ENCODE results near the gene C19orf73.

The C19orf73 gene

GRCh38 chr19:49120868-49121267 lies 1.9 kb upstream of the C19orf73 start:
- no peak for DNase-seq

GRCh38 chr19:49120325-49120683 lies 1.4 kb upstream of the C19orf73 start:
- DNase-seq = no peak

- no peak for DNase-seq
These were observed 725 bp upstream of the C19orf73 start, which contains the start of gene PPFIA3 for GRCh38 chr19:49119411-49120324. Gene PPFIA3, plus strand, starts transcription at chr19:49119544. Its CDS starts 8,330 bp downstream, at chr19:49127874.

GRCh38 chr19:49117677-49118564 lies 1.0 kb downstream of the C19orf73 start:
- DNase-seq = no peak

- DNase-seq = no peak
These were observed 2.4 kb downstream of the C19orf73 start for GRCh38 chr19:49116544-49116943.

- DNase-seq = peak; percentile 28
These were observed 4.1 kb downstream of the C19orf73 start for GRCh38 chr19:49114630-49115363.

GRCh38 chr19:49113762-49114629 lies 4.9 kb downstream of the C19orf73 start, which contains the start of gene LIN7B:
Gene LIN7B, plus strand, starts transcription at chr19:49114370. Its CDS starts 35 bp downstream, at chr19:49114405.
- DNase-seq = peak; percentile 59

- no peak for DNase-seq
These were observed 7.5 kb downstream of the C19orf73 start for GRCh38 chr19:49111218-49111998.

GRCh38 chr19:49110567-49110966 lies 8.4 kb downstream of the C19orf73 start:
- no peak for DNase-seq

GRCh38 chr19:49109569-49110233 lies 9.2 kb downstream of the C19orf73 start:
- no peak for DNase-seq

- no peak for DNase-seq
These were observed 9.9 kb downstream of the C19orf73 start for GRCh38 chr19:49109051-49109450.

GRCh38 chr19:49107625-49108459 lies 11.1 kb downstream of the C19orf73 start:
- no peak for DNase-seq

GRCh38 chr19:49106648-49107135 lies 12.3 kb downstream of the C19orf73 start:
- DNase-seq = peak; percentile 53

- no peak for DNase-seq
These were observed 14.6 kb downstream of the C19orf73 start for GRCh38 chr19:49104229-49104864.

- no peak for DNase-seq
These were observed 15.4 kb downstream of the C19orf73 start for GRCh38 chr19:49103331-49104085.

GRCh38 chr19:49102303-49102702 lies 16.6 kb downstream of the C19orf73 start:
- no peak for DNase-seq

- no peak for DNase-seq
These were observed 17.8 kb downstream of the C19orf73 start for GRCh38 chr19:49101160-49101559.

- DNase-seq = no peak
These were observed 20.1 kb downstream of the C19orf73 start for GRCh38 chr19:49098795-49099194.

Data from activated CD4-positive, alpha-beta T cell treated with anti-CD3 and anti-CD28 coated beads for 1 hour (primary cell).